Breast epithelium (tissue), 4 donors: Measurements from ENCODE around the gene EPB42. TPM values are rescaled to one million over a fixed set of nuclear protein-coding genes. Genes with fewer than 3 reads are reported as not detected.

Experiments
- DNase-seq, 2 donors: peaks; one replicate each; pipeline ENCODE4 v3.0.0-alpha.2; 2019; ENCODE audit warnings: low spot score in 2 of 2
- H3K27ac ChIP-seq, 2 donors: fragments of 200-600 bp; sonication (generic) in 1 of 2; one replicate each; pipeline ENCODE4 v1.5.1; 2016 to 2019; ENCODE audit warnings: mild to moderate bottlenecking in 1 of 2
- H3K27me3 ChIP-seq, 2 donors: fragments of 200-600 bp; sonication (generic) in 1 of 2; one replicate each; pipeline versions ENCODE4 v1.5.1 to v1.6.0; 2017 to 2019; ENCODE audit warnings: control low read depth in 1 of 2, mild to moderate bottlenecking in 1 of 2
- H3K36me3 ChIP-seq: fragments of 200-600 bp; one replicate; pipeline ENCODE4 v1.5.1; 2019
- H3K4me1 ChIP-seq, 2 donors: fragments of 200-600 bp; sonication (generic); one replicate each; pipeline ENCODE4 v1.5.1; 2016 to 2019; ENCODE audit warnings: control low read depth in 1 of 2
- H3K4me3 ChIP-seq, 3 donors: fragments of 200-600 bp; sonication (generic); 1 replicate in 2 of 3; 2 replicates in 1 of 3; pipeline ENCODE4 v1.5.1; 2016 to 2019; ENCODE audit warnings: mild to moderate bottlenecking in 3 of 3, moderate library complexity in 2 of 3
- H3K9me3 ChIP-seq, 2 donors: fragments of 200-600 bp; sonication (generic) in 1 of 2; one replicate each; pipeline ENCODE4 v1.5.1; 2016 to 2019; ENCODE audit warnings: control low read depth in 1 of 2
- CTCF ChIP-seq, 3 donors: fragments of 450-650 bp; IDR thresholded peaks; one replicate each; pipeline ENCODE4 v1.5.1; 2016 to 2017; ENCODE audit warnings: antibody characterized with exemption in 3 of 3, mild to moderate bottlenecking in 3 of 3, moderate library complexity in 3 of 3
- POLR2A ChIP-seq: fragments of 450-650 bp; IDR thresholded peaks from one replicate; pipeline ENCODE4 v1.6.1; 2016; ENCODE audit warnings: antibody characterized with exemption, mild to moderate bottlenecking, moderate library complexity
- POLR2AphosphoS5 ChIP-seq, 3 donors: sonication (generic); formaldehyde crosslinking; IDR thresholded peaks; one replicate each; pipeline ENCODE4 v1.6.1; 2017; ENCODE audit warnings: antibody characterized with exemption in 3 of 3
- intact Hi-C: fragments of 100-400 bp; cut with DNase I; formaldehyde crosslinking; loops from one replicate; pipeline ENCODE4 v1.15.1; 2023; ENCODE audit warnings: low total_unique reads
- total RNA-seq, 3 donors: library from RNA; depleted of rRNA; stranded (reverse); fragments of >200 nt; gene quantifications; one replicate each; pipeline ENCODE4 v1.1.0, GENCODE V29; 2016

Gene EPB42
- total RNA-seq, 3 donors from 2014 or later = 0.29 to 1.9 TPM; not detected in 1

GRCh38 chr15:43208052-43209002, 12.5 kb downstream of the EPB42 start:
- H3K36me3 ChIP-seq = no peaks in the 10 kb centered on the region
- intact Hi-C loops = loop anchor here (5.0 kb wide), 1 partner anchor 466 kb away; no protein-coding TSS in a partner anchor
- DNase-seq = no peak
- no peaks in the 10 kb centered on the region for H3K27me3 ChIP-seq
- no peaks in the 10 kb centered on the region for H3K4me1 ChIP-seq
- H3K9me3 ChIP-seq = no peaks in the 10 kb centered on the region
- no peak overlapping the region for H3K27ac ChIP-seq
- TF ChIP-seq CTCF (IDR thresholded peaks at IDR 0.05) (no peak), POLR2AphosphoS5 (IDR thresholded peaks at IDR 0.05) (no peak), POLR2A (no peak)
- H3K4me3 ChIP-seq = no peak overlapping the region

DNA sequence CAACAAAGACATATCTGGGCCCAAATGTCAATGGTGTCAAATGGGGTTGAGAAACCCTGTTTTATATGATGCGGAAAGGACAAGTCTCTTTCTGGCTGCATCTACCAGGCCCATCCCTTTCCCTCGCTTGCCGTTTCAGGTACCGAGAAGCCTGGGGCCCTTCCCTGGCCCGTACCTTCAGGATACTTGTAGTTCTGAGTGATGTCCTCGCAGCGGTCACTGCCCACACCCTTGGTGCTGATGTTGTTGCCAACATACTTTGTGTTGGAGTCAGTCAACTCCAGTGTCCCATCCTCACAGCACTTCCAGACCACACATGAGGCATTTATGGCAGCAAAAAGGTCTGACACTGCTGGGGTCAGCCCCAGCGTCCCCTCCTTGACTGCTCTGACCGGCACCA, 13.8 kb downstream of the EPB42 start:
- intact Hi-C loops = loop anchor here (5.0 kb wide), 1 partner anchor 465 kb away; no protein-coding TSS in a partner anchor
- TF ChIP-seq POLR2A (no peak), POLR2AphosphoS5 (IDR thresholded peaks at IDR 0.05) (no peak), CTCF (IDR thresholded peaks at IDR 0.05) (no peak)
- Histone ChIP-seq H3K4me3 (no peak overlapping the region), H3K9me3 (no peaks in the 10 kb centered on the region), H3K27ac (no peak overlapping the region), H3K36me3 (no peaks in the 10 kb centered on the region), H3K4me1 (no peaks in the 10 kb centered on the region), H3K27me3 (no peaks in the 10 kb centered on the region)
- no peak for DNase-seq

DNA sequence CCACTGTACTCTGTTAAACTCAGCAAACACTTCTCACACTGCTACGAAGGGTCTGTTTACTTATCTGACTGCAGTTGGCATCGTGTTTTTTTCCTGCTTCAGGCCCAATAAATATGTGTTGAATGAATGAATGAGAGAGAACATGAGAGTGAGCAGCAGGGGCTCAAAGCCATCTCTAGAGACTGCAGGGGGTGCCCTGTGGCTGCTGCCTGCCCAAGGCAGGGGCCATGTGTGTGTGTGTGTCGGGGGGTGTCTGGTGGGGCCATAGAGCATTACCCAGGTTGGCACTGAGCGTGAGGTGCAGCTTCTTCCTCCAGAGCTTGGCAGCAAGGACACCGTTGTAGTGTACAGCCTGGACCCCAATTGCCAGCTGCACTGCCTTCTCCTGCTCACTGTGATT, 14.8 kb downstream of the EPB42 start:
- DNase-seq = no peak
- no peak overlapping the region for H3K27ac ChIP-seq
- intact Hi-C loops = loop anchor here (5.0 kb wide), 1 partner anchor 464 kb away; no protein-coding TSS in a partner anchor

GRCh38 chr15:43204016-43204901, 16.6 kb downstream of the EPB42 start:
- H3K36me3 ChIP-seq = no peaks in the 10 kb centered on the region
- no peaks in the 10 kb centered on the region for H3K27me3 ChIP-seq
- H3K9me3 ChIP-seq = no peaks in the 10 kb centered on the region
- no peak for DNase-seq
- no peak overlapping the region for H3K27ac ChIP-seq
- no peaks in the 10 kb centered on the region for H3K4me1 ChIP-seq
- intact Hi-C loops = no loop called here
- TF ChIP-seq POLR2A (no peak), CTCF (IDR thresholded peaks at IDR 0.05) (peak in 2 of 3 donors; percentile 46 to 68), POLR2AphosphoS5 (IDR thresholded peaks at IDR 0.05) (no peak)
- H3K4me3 ChIP-seq = no peak overlapping the region

More for the DNA sequence above, 14.8 kb downstream of the EPB42 start:
- Histone ChIP-seq H3K4me1 (no peaks in the 10 kb centered on the region), H3K9me3 (no peaks in the 10 kb centered on the region), H3K27me3 (no peaks in the 10 kb centered on the region), H3K4me3 (no peak overlapping the region), H3K36me3 (no peaks in the 10 kb centered on the region)
- TF ChIP-seq POLR2A (no peak), CTCF (IDR thresholded peaks at IDR 0.05) (no peak), POLR2AphosphoS5 (IDR thresholded peaks at IDR 0.05) (no peak)
